T-helper 2 cell (primary cell): ENCODE measurements around the gene PRKAG2.
"Not testable (repeated sequence)": the region's sequence is repeated elsewhere in the genome, so short reads cannot be mapped to it uniquely, and the experiment has no call there.

Experiments
- DNase-seq, 5 experiments: peaks; one replicate each; pipeline versions ENCODE4 v3.0.0 to v3.0.0-alpha.2; 2012 to 2022

The PRKAG2 gene

DNA sequence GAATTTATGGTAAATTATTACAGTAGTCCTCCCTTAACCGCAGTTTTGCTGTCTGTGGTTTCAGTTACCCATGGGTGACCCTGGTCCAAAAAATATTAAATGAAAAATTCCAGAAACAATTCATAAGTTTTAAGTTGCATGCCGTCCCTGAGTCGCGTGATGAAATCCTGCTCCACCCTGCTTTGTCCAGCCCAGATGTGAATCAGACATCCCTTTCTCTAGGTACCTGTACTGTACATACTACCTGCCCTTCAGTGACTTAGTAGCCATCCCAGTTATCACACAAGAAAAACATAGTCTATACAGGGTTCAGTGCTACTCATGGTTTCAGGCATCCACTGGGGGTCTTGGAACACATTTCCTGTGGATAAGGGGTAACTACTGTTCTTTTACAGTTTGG, 336.8 kb downstream of the PRKAG2 start:
- DNase-seq = no peak

DNA sequence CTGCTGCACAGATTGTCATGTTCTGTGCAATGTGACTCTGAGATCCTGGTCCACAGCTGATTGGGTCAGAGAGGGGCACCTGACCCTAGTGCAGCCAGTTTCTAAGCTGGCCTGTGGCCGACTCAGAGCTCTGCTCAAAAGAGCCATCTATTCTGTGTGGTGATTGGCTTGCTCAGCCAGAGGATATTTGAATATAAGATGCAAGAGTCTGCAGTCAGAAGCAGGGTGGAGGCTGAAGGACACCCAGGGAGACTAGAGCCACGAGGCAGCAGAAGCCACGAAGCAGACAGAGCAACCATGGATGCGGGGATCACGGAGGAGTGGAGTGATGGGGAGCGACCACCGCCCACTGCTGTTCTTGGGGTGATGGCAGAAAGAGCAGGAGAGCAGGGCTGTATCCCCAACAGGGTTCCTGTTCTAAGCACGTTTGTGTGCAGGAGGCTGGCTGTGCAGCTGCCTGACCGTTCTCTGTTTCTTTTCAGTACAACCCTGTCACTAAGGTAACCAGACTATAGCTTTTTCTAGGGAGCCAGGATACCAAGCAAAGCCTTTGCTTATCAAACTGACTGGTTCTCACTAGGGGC, 337.7 kb downstream of the PRKAG2 start:
- no peak for DNase-seq

DNA sequence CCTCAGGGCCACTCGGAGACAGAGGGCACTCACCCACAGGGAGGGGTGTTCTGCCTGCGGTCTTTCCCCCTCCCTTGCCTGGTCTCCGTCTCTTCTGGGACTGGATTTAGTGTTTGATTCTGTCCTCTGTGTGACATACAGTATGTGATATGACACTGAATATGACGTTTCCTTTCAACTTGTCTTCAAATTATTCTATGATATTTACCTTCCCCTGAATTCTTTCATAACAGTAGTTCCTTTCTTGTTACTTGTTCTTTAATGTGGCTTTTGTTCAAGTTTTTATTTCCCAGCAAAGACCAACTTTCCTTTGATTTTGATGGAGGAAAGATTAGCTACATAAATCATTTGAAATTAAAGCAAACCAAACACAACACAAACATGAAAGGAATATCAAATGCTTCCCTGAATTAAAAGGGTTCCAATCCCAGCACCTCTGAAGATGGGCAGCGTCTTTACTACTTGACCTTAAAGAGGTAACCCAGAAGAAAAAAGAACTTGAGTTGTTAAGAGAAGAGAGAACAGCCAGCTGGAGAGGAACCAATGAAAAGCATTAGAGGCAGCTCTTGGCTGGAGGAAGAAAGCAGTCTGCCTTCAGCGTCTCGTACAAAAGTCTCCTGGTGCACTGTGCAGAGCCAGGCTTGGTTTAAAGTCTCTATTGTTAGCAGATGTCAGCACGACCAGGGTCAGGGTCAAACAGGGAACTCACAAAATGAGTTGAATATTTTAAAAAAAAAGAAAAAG, 338.9 kb downstream of the PRKAG2 start:
- no peak for DNase-seq

DNA sequence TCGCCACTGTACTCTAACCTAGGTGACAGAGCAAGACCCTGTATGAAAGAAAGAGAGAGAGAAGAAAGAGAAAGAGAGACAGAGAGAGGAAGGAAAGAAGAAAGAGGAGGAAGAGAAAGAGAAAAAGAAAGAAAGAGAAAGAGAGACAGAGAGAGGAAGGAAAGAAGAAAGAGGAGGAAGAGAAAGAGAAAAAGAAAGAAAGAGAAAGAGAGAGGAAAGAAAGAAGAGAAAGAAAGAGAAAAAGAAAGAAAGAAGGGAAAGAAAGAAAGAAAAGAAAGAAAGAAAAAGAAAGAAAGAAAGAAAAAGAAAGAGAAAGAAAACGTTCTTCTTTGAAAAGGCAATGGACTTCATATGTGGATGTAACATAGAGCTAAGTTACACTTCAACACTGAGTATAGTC, 340.7 kb downstream of the PRKAG2 start:
- not testable (repeated sequence) for DNase-seq

DNA sequence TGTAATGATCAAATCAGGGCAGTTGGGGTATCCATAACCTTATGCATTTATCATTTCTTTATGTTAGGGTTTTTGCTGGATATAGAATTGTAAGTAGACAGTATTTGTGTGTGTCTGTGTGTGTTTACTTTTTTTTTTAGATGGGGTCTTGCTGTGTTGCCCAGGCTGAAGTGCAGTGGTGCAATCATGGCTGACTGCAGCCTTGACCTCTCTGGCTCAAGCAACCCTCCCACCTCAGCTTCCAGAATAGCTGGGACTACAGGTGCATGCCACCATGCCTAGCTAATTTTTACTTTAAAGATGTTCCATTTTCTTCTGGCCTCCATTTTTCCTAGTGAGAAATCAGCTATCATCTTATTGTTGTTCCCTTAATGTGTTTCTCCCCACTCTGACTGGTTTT, 347.1 kb downstream of the PRKAG2 start:
- DNase-seq = no peak

DNA sequence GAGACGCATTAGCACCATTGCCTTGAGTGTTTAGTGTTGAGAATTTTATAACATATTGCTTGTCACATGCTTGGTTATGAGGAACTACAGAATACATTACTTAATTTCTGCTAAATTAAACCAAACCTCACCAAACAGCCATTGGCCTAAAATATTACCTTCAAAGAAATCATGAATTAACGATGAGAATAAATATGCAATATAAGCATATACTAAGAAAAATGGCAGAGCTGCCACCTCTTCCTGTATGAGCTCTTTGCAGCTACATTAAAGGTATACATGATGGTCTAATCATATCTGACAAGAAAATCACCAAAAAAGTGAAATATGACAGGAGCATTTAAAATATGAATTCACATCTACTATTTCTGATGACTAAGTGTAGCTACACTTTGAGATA, 352.1 kb downstream of the PRKAG2 start:
- DNase-seq = no peak

DNA sequence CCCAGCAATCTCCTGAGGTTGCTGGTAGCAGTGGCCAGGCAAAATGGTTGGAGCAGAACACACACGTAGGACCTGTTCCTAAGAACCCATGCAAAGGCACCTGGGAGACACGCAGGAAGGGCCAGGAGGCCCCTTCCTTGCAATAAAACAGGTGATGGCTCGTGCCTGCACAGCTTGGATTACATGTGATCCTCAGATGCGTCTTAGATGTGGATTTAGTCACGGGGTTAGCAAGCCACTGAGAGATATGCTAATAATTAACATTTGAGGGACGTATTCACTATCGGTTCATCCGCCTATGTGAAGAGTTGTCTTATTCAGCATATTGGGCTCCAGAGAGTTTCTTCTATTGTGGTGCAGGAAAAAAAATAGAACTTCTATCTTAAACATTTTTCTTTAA, 352.6 kb downstream of the PRKAG2 start:
- DNase-seq = no peak

DNA sequence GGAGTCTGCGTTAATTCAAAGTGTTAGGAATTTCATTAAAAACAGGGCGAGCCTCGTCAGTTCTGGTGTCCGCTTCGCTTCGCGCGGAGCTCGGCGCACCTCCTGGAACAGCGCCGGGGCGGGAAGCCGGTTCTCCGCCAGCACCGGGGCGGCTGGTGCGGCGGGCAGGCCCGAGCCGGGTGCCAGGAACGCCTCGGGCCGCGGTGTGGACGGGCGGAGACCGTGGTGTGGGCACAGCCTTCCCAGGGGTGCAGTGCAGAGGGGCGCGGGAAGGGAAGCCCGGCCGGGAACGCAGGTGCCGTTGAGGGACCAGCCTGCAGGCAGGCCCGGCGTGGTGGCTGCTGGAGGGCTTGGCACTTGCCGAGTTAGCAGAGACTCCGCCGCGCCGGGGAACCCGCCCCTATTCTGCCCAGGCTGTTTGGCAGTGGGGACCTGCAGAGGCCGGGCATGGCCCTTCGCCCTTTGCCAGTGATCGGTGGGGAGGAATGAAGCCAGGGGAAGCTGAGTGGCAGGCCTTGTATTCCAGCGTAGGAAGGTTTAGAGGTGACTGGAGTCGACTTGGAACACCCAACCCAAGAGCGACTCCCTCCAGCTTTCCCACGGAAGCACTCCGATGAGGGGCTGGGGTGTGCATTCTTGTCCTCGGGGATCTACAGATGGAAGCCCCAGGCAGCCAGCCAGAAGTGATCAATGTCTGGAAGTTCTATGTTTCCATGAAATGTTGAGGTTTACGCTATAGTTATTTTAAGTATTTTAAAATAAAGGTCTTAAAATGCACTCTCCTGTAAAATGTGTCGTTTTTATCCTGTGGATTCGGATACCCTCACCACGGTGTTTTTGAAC, 356.3 kb downstream of the PRKAG2 start:
- peak in 3 of 5 experiments; percentile 2 to 42 (median 18) for DNase-seq

DNA sequence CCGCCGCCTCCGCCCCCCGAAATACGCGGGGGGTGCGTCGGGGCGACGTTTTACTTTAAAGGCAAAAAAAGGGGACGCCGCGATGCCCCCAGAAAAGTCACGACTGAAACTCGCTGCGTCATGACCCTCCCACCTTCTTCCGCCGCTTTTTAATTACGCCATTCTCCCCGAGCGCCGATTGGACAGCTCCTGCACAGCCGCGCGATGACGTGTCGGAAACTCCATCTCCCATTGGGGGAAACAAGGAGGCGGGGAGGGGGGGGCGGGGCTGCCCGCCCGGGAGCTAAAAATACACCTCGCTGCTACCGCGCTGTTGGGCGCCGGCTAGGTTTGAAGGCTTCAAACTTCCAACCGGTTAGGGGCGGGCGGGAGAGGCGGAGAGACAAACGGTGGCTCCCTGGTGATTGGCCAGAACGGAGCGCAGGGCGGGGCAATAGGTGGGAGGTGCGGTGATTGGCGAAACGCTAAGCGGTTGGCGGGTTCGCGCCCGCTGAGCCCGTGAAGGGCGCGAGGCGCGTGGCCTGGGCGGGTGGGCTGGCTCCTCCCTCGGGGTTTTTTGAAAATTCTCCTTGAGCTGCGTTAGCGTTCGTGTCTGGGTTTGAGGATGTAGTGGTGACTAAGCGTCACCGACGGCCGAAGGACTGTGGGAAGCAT, 357.0 kb downstream of the PRKAG2 start, which contains the start of gene RHEB:
Gene RHEB (minus strand): TSS at position 131 of the 654 bp plus-strand sequence. CDS start 384 bp downstream, outside the sequence.
- DNase-seq = peak; percentile 96 to 99 (median 98)

DNA sequence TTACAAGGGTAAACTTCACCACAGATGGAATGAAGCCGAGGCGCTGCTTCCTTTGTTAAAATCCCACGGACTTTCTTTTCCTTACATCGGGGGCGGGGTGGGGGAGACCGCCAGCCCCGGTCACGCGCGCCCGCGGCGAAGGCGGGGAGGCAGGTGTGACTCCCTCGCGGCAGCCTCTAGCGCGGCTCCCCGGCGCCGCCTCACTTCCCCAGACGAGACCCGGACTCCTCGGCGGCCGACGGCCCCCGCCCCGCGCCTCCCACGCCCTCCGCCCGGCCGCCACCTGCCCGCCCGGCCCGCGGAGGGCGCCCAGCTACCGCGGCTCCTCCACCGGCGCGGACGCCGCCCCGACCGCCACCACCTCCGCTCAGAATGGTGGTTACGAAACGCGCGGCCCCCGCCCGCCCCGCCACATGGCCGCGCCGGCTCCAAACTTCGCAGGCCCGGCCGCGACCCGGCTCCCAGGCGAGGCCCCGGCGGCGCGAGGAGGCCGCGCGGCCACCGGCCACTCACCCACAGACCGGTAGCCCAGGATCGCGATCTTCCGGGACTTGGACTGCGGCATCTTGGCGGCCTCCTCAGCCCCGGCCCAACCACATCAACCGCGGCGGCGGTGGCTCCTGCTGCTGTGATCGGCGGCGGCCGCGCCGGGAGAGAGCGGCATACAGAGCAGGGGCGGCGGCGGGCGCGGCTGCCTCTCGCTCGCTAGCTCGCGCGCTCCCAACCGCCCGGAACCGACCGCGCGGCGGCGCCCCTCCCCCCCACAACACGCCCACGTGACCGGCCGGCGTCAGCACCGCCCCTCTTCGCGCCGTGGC, 357.8 kb downstream of the PRKAG2 start:
- peak; percentile 32 to 68 (median 57) for DNase-seq

DNA sequence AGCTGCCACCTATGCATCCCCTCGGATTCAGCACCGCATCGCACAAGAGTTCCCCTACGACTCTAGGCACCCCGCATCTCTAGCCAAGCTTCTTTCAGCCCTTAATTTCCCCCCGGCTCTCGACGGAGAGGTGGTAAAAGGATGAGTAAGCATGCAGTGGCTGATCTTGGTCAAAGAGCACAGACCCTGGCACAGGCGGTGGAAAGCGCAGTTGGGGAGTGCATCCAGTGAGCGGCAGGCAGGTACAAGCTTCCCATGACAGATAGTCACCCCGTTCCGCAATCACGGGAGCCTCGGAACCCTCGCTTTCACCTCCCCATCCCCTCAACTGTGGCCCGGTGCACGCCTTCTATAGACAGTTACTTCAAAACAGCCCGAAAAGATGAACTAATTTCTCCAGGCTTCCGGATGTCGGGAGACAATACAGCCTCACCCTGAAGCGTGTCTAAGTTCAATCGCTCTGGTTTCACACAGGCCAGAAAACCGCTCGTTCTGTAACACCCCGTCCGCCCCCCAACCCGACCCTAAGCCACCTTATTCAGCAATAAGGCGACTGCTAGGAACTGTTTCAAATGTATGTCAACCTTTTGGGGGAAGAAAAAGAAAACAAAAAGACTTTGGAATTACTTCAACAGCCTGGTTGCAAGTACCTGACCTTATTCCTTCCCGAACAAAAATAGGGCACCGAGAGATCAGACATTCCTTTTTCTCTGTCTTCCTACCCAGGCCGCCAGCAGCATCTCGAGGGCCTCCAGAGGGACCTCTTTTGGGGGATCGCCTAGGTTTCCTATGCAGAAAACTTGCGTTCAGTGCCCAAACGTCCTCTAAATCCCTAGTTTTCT, 358.6 kb downstream of the PRKAG2 start:
- DNase-seq = peak in 4 of 5 experiments; percentile 15 to 73 (median 45)

DNA sequence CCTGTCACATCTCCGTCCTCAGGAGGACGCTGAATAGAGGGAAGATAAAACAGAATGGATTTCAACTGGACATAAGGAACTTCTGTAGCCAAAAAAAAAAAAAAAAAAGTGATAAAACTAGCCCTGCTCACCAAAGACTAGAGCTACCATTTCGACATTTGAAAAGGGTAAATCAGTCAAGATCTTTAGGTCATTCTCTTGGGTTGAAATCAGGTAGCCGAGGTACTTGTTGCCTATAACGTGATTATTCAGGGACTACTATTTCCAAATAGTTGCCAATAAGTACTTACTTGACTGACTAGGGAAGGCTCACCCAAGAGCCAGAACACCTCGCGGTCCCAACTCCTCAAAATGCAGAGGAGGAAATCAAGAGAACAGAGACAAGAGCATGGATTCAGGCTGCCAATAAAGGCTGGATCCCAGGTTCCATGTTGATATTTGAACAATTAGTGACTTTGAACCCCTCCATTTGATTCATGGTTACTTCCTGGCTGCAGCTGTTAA, 359.3 kb downstream of the PRKAG2 start:
- DNase-seq = no peak

DNA sequence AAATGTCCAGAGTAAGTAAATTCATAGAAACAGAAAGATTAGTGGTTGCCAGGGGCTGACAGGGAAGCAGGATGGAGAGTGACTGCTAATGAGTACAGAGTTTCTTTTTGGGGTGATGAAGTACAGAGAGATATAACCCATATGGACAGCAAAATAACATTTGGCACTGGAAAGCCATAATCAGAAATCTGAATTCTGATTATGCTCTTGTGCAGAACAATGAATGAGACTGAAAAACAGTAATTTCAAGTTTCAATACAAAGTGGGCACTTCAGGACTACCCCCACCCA, 361.7 kb downstream of the PRKAG2 start:
- no peak for DNase-seq

DNA sequence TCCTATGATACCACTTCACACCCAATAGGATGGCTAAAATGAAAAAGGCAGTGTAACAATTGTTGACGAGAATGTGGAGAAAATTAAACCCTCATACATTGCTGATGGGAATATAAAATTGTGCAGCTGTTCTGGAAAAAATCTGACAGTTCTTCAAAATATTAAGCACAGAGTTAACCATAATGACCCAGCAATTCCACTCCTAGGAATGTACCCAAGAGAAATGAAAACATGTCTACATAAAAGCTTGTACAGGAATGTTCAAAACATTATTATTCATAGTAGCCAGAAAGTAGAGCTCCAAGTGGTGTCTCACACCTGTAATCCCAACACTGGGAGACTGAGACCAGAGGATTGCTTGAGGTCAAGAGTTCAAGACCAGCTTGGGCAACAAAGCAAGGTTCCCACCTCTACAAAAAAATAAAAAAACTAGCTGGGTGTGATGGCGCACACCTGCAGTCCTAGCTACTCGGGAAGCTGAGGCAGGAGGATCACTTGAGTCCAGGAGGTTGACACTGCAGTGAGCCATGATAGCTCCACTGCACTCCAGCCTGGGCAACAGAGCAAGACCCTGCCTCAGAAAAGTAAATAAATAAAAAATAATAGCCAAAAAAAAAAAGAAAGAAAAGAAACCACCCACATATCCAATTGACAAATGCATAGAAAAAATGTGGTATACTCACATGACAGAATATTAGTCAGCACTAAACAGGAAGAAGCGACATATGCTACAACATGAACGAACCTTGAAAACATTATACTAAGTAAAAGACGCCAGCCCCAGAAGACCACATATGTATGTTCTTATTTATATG, 362.2 kb downstream of the PRKAG2 start:
- peak in 1 of 5 experiments; percentile 45 for DNase-seq

DNA sequence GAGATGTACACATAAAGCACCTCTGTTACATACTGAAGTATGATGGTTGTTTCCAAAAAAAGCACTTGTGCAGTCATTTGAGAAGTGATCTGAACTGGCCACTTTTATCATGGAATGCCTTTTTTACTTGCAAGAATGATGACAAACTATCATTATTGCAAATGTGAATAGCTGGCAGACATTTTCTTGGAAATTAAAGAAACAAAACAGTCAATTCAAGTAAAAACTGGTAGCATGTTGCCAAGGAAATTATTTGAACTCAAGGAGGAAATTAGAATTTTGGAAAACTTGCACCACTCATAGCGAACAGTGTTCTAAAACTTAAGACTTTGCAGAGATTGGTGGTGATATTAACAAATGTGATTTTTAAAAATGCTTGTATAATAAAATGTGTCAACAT, 363.8 kb downstream of the PRKAG2 start:
- DNase-seq = no peak

DNA sequence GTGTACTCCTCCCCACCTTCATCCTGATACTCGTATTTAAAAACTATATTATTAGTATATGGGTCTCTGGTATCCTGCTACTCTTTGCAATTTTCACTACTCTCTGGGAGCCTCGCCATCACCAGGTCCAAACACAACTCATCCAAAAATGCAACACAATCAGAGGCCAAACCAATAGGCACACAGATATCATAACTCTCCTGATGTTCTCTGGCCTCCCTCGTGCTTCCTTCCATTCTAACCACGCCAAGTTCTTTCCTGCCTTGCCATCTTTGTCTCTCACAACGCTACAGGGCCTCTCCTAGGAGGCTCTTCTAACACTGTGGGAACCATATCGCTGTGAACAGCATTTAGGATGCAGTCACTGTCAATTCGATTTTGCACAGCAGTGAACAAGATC, 364.6 kb downstream of the PRKAG2 start:
- no peak for DNase-seq

DNA sequence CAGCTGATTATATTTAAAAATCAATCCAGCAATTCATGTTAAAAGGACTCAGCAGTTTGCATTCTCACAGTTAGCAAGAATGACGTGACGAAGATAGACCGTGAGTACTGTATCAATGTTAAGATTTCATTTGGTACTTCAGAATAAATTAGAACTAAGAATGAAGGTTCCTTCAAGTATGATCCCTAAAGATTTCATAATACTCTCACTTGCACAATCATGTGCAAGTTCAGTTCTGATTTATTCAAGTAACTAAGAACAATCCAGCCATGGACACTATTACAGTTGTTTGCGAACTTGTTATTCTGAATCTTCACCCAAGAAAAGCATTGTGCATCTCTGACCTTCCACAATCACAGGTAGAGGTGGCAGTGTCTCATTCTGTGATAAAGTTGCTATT, 365.0 kb downstream of the PRKAG2 start:
- no peak for DNase-seq

DNA sequence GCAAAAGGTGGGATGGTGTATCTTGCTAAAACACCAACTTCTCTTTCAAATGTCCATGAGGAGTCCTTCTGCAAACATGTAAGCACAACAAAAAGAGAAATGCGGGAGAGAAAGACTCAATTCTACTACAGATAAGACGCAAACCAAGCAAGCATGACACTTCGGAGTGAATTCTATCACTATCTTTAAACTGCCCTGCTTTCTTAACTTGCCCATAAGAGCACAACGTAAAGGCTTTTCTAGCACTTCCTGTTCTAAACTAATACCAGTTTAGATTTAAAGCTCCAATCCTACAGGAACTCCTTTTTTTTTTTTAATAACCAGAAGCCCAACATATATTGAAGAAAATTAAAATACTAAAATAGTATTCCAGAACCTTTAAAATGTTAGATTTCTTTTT, 365.6 kb downstream of the PRKAG2 start:
- no peak for DNase-seq

DNA sequence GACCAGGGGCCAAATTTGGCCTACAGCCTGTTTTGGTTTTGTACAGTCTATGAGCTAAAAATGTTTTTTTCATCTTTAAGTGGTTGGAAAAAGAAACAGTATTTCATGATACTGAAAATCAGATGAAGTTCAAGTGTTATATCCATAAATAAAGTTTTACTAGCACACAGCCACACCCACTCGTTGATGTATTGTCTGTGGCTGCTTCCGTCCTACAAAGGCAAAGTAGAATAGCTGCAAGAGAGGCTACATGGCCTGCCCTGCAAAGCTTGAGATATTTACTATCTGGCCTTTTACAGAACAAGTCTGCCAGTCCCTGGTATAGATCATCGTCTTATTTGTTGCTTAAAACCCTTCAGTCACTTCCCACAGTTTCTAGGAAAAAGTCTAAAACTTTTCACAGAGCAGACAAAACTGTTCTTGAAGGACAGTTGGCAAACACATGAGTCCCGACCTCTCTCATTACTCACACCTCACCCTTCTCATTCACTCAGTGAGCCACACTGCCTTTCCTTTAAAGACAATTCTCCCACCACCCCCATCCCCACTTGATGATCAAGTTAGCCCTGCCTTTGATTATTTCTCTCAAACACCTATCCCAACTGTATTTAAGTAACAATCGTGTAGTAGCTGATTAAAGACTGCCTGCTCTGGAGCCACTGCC, 367.1 kb downstream of the PRKAG2 start:
- DNase-seq = no peak

DNA sequence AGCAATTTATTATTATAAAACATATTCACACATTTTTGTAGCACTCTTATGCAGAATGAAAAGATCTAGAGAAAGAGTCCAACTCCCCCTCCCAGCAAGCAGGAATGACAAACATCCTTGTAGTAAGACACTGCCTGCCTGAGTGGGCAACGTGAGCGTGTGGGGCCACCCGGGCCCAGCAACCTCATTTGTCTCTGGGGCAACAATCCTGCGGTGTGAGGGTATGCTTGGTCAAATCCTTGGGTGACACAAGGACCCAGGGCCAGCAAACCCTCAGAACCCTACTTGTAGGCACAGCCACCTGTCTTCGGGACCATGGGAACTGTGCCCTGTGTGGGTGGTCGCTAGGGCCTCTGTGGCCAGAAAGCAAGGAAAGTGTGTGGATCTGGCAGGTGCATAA, 367.9 kb downstream of the PRKAG2 start:
- DNase-seq = no peak
